Skin epidermis (tissue), 12 donors: ENCODE measurements around the gene ABHD18.
"Not testable (repeated sequence)": the region's sequence is repeated elsewhere in the genome, so short reads cannot be mapped to it uniquely, and the experiment has no call there.

Experiments used
- H3K27ac ChIP-seq, 21 experiments: fragments of 200-600 bp; sonication (generic) in 11 of 21; one replicate each; pipeline ENCODE4 v1.5.0; 2020; ENCODE audit warnings: mild to moderate bottlenecking in 3 of 21, inconsistent platforms in 2 of 21, moderate library complexity in 2 of 21
- H3K4me3 ChIP-seq, 7 experiments: fragments of 200-600 bp; sonication (generic) in 2 of 7; one replicate each; pipeline ENCODE4 v1.5.0; 2020; ENCODE audit warnings: inconsistent platforms in 2 of 7, mild to moderate bottlenecking in 2 of 7, moderate library complexity in 1 of 7

ABHD18 gene

DNA sequence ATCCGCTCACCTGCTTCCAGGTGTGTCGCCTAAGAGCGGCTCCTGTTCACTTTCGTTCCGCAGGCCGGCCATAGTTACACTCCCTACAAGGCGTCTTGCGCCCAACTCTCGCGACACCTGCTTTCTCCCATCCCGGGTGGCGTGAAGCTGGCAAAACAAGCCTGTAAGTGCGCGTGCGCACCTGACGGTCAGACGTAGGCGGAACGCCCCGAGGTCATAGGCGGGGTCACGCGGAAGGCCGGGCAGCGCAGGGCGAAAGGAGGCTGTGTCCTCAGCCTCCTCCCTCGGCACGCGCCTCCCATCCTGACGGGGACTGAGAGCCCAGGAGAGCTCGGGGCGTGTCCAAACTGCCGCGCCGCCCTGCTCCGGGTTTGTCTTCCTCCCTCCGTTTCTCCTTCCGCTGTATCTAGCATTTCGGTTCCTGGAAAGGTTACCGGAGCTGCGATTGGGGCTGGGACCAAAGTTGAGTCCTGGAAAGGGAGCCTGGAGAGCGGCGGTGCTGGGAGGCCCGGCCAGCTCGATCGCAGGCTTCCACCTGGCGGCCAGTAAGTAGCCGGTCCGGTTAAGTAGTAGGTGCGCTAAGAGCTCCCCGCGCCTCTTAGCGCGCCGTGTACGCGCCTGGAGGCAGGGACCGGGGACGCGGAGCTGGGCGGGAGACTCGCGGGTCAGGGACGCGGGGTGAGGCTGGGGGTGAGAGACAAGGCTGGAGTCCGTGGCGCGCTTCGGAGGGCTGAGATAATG is at the start of gene ABHD18, which contains the start of gene MFSD8:
ABHD18 (plus strand) TSS at position 345 of the 741 bp plus-strand sequence. CDS start 17,550 bp downstream, outside the sequence.
MFSD8 (minus strand) TSS at position 112 of the 741 bp plus-strand sequence; CDS start at position 72, 40 bp downstream.
- Histone ChIP-seq H3K27ac (peak within 1 kb of the TSS; percentile 76 to 98 (median 94)), H3K4me3 (peak within 1 kb of the TSS; percentile 72 to 94 (median 88))

DNA sequence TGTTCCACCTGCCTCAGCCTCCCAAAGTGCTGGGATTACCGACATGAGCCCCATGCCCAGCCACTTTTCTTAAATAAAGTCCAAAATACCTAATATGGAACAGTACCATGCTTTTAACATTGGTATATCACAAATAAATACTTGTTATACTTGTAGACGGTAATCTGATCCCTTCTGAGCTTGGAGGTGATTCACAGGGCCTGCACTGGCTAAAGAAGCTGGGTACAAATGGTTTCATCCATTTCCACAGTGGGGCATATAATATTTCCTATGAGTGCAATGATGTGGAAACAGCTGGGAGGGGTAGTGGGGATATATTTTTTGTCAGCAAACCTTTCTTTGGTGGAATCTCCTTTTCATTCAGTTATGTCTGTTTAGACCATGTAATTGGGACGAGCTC is 48.7 kb upstream of the ABHD18 start:
- Histone ChIP-seq H3K27ac (no peak overlapping the region), H3K4me3 (no peak overlapping the region)

- H3K27ac ChIP-seq, result no peak overlapping the region
- no peak overlapping the region for H3K4me3 ChIP-seq
These were observed 48.1 kb upstream of the ABHD18 start for GRCh38 chr4:127917151-127917550.

DNA sequence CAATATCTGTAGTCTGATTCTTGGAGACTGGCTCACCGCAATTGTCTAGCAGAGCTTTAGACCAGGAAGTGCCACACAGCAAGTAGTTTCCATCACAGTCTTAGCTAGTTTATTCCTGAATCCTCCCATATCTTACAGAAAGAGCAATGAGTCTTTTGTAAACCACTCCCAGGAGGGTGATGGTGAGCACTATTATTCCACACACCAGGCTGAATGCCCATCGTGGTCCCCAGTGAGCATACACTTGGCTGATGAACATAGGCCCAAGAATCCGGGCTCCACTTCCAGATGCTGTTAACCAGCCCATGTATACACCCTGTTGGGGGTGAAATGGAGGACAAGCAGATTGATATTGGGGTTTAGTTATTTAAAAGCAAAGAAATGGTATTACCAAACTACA is 44.7 kb upstream of the ABHD18 start:
- Histone ChIP-seq H3K4me3 (no peak overlapping the region), H3K27ac (no peak overlapping the region)

DNA sequence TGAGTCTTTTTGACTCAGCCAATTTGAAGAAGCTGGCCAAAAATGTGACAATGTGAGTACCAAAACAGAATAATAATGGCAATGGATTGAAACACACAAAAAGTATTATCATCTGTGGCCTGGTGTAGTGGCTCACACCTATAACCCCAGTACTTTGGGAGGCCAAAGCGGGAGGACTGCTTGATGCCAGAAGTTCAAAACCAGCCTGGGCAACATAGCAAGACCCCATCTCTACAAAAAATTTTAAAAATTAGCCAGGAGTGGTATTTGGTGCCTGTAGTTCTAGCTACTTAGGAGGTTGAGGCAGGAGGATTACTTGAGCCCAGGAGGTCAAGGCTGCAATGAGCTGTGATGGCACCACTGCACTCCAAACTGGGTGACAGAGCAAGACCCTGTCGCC is 43.0 kb upstream of the ABHD18 start:
- no peak overlapping the region for H3K4me3 ChIP-seq

GRCh38 chr4:127925720-127926119 is 39.5 kb upstream of the ABHD18 start:
- not testable (repeated sequence) for H3K27ac ChIP-seq, H3K4me3 ChIP-seq

More for the DNA sequence above, 43.0 kb upstream of the ABHD18 start:
- no peak overlapping the region for H3K27ac ChIP-seq

GRCh38 chr4:127930175-127930574 is 35.0 kb upstream of the ABHD18 start:
- Histone ChIP-seq H3K27ac (no peak overlapping the region), H3K4me3 (no peak overlapping the region)

GRCh38 chr4:127931836-127932235 is 33.4 kb upstream of the ABHD18 start:
- not testable (repeated sequence) for H3K27ac ChIP-seq

DNA sequence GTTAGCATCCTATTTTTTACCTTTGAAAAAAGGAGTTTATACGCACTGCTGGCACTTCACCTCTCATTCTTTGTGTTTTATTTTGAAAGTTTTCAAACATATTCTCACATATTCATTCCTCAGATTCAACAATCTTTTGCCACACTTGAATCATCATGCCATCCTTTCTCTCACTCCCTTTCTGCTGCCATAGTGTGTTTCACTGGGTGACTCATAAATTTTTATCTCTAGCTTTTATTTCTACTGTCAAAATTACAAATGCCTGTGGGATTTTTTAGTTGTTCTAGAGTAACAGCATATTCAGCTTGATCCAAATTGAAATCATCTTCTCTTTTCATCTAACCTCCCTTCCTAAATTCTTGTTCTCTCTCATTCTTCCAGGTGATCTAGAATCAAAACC is 28.2 kb upstream of the ABHD18 start:
- no peak overlapping the region for H3K4me3 ChIP-seq
- no peak overlapping the region for H3K27ac ChIP-seq

More at GRCh38 chr4:127931836-127932235, 33.4 kb upstream of the ABHD18 start:
- not testable (repeated sequence) for H3K4me3 ChIP-seq

- Histone ChIP-seq H3K4me3 (no peak overlapping the region), H3K27ac (no peak overlapping the region)
These were observed 8.1 kb upstream of the ABHD18 start for GRCh38 chr4:127957105-127957504.

- Histone ChIP-seq H3K4me3 (no peak overlapping the region), H3K27ac (no peak overlapping the region)
These were observed 5.4 kb upstream of the ABHD18 start for GRCh38 chr4:127959794-127960193.

GRCh38 chr4:127963633-127964398 is 1.4 kb upstream of the ABHD18 start:
- Histone ChIP-seq H3K4me3 (peak overlapping the region; percentile 72 to 94 (median 88)), H3K27ac (peak overlapping the region in 20 of 21 experiments; percentile 79 to 98 (median 94))

DNA sequence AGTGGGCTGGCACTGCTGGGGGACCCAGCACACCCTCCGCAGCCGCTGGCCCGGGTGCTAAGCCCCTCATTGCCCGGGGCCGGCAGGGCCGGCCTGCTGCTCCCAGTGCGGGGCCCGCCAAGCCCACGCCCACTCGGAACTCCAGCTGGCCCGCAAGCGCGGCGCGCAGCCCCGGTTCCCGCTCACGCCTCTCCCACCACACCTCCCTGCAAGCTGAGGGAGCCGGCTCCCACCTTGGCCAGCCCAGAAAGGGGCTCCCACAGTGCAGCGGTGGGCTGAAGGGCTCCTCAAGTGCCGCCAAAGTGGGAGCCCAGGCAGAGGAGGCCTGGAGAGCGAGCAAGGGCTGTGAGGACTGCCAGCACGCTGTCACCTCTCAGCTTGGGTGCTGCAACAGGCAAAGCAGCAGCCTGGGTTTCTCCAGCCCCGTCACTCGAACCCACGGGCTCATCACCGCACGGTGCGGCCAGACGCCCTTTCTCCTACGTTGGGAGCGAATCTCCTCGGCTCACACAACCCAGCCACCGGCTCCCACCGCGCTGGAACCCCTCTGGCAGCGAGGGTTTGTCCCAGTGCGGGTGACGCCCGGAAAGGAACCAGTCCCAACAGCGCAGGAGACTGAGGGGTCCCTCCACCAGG is 662 bp upstream of the ABHD18 start:
- Histone ChIP-seq H3K4me3 (peak overlapping the region; percentile 72 to 94 (median 88)), H3K27ac (peak overlapping the region; percentile 76 to 98 (median 93))

- Histone ChIP-seq H3K4me3 (peak overlapping the region; percentile 72 to 94 (median 88)), H3K27ac (peak overlapping the region; percentile 63 to 98 (median 94))
These were observed 583 bp downstream of the ABHD18 start for GRCh38 chr4:127965803-127966175.

DNA sequence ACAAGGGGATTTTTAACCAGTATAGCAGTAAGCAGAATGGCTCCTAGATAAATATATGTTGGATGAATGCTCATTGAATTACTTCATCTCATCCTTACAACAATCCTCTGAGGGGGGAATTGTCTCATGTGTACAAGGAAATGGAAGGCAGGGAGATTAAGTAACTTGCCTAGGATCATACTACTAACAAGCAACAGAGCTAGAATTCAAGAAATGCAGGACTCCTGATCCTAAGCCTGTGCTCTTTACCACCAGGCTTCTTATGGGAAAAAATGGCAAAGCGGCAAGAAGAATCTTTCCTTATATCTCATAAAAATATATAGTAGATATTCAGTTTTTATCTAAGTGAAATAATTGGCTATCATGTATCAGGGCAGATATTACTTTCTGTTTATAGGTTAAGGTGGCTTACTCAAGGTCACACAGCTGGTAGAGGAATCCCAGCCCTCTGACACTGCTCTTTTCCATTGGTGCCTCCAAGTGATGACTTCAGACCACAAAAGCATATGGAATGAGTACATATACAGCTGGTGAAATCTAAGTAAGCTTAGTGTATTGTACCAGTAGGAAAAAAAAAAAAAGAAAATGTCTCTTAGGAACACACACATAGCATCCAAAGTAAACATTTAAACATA is 2.1 kb downstream of the ABHD18 start:
- Histone ChIP-seq H3K4me3 (no peak overlapping the region), H3K27ac (no peak overlapping the region)

- Histone ChIP-seq H3K27ac (no peak overlapping the region), H3K4me3 (no peak overlapping the region)
These were observed 3.4 kb downstream of the ABHD18 start for GRCh38 chr4:127968586-127968985.

DNA sequence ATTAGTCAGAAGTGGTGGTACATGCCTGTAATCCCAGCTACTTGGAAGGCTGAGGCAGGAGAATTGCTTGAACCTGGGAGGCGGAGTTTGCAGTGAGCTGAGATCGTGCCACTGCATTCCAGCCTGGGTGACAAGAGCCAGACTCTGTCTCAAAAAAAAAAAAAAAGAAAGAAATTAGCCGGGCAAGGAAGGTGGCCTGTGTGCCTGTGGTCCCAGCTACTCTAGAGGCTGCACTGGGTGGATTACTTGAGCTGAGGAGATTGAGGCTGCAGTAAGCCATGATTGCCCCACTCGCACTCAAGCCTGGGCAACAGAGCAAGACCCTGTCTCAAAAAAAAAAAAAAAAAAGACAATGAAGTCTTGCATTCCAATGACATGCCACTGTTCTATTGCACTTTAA is 5.7 kb downstream of the ABHD18 start:
- not testable (repeated sequence) for H3K27ac ChIP-seq, H3K4me3 ChIP-seq

DNA sequence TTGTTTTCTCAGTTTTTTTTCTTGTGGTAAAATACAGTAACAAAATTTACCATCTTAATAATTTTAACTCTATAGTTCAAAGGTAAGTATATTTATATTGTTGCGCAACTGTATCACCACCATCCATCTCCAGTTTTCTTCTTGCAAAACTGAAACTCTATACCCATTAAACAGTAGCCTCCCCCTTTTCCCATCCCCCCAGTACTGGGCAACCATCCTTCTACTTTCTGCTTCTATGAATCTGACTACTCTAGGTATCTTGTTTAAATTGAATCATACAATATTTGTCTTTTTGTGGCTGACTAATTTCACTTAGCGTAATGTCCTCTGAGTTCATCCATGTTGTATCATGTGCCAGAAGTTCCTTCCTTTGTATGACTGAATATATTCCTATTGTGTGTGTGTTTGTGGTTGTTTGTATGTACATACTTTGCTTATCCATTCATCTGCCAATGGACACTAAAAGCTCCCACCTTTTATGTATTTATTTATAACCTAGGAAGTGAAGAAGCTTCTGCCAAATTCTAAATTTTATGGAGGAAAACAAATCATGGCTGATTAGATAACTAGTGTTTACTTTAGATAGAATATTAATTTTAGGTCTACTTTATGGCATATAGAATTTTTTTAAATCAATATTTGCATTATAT is 10.0 kb downstream of the ABHD18 start:
- H3K27ac ChIP-seq, result no peak overlapping the region
- no peak overlapping the region for H3K4me3 ChIP-seq

DNA sequence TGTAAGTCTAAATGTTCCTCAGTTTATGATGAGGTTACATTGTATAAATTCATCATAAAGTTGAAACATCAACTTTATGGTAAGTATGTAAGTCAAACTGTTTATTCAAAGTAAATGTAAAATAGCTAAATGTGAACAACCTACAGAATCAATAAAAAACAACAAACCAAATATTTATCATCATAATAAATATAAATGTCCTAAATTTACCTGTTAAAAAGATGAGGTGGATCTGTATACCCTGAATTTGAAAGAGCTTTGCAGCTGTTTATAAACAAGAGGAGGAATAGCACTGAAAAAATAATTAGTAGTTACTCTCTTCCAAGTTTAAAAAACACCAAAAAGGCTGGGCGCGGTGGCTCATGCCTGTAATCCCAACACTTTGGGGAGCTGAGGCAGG is 13.7 kb downstream of the ABHD18 start:
- no peak overlapping the region for H3K27ac ChIP-seq
- no peak overlapping the region for H3K4me3 ChIP-seq
